Stomach (tissue), 4 donors: ENCODE data around the gene SUPV3L1.

Experiments used
- CTCF ChIP-seq, 7 experiments: fragments of 450-650 bp in 4 of 7; fragments of 200-600 bp in 3 of 7; sonication (generic) in 3 of 7; IDR thresholded peaks; one replicate each; pipeline ENCODE4 v1.5.1; 2016 to 2019; ENCODE audit warnings: antibody characterized with exemption in 7 of 7, control low read depth in 2 of 7, mild to moderate bottlenecking in 1 of 7
- EP300 ChIP-seq: sonication (generic); formaldehyde crosslinking; IDR thresholded peaks from one replicate; pipeline ENCODE4 v1.6.1; 2017; ENCODE audit warnings: antibody characterized with exemption
- POLR2A ChIP-seq, 4 donors: fragments of 450-650 bp; IDR thresholded peaks; one replicate each; pipeline ENCODE4 v1.6.1; 2016; ENCODE audit warnings: antibody characterized with exemption in 4 of 4, control low read depth in 2 of 4, mild to moderate bottlenecking in 1 of 4, moderate library complexity in 1 of 4
- POLR2AphosphoS5 ChIP-seq, 3 donors: sonication (generic); formaldehyde crosslinking; IDR thresholded peaks; one replicate each; pipeline ENCODE4 v1.6.1; 2016; ENCODE audit warnings: antibody characterized with exemption in 3 of 3

- TF ChIP-seq CTCF (IDR thresholded peaks at IDR 0.05), result no peak
- TF ChIP-seq EP300, result no peak
- no peak for TF ChIP-seq POLR2A (IDR thresholded peaks at IDR 0.05)
- no peak for TF ChIP-seq POLR2AphosphoS5 (IDR thresholded peaks at IDR 0.05)
Observed at GRCh38 chr10:69213591-69214311, 33.7 kb downstream of the SUPV3L1 start.
